Measurements from ENCODE around the gene RRP36.

- TF ChIP-seq CTCF (IDR thresholded peaks at IDR 0.05) (no peak), POLR2A (IDR thresholded peaks at IDR 0.05) (no peak)
Observed at GRCh38 chr6:43043310-43043709, 21.9 kb downstream of the RRP36 start.
